ENCODE results near the gene LIMS2. TPM values are rescaled to one million over a fixed set of nuclear protein-coding genes. Genes with fewer than 3 reads are reported as not detected.

Gene LIMS2
- polyA plus RNA-seq (ENCODE audit: insufficient read length in 4 of 4) = 10 to 100 TPM in 3 of 4 donors, 1 to 10 TPM in 1; 9.4 to 21.8 (median 16.2) TPM

DNA sequence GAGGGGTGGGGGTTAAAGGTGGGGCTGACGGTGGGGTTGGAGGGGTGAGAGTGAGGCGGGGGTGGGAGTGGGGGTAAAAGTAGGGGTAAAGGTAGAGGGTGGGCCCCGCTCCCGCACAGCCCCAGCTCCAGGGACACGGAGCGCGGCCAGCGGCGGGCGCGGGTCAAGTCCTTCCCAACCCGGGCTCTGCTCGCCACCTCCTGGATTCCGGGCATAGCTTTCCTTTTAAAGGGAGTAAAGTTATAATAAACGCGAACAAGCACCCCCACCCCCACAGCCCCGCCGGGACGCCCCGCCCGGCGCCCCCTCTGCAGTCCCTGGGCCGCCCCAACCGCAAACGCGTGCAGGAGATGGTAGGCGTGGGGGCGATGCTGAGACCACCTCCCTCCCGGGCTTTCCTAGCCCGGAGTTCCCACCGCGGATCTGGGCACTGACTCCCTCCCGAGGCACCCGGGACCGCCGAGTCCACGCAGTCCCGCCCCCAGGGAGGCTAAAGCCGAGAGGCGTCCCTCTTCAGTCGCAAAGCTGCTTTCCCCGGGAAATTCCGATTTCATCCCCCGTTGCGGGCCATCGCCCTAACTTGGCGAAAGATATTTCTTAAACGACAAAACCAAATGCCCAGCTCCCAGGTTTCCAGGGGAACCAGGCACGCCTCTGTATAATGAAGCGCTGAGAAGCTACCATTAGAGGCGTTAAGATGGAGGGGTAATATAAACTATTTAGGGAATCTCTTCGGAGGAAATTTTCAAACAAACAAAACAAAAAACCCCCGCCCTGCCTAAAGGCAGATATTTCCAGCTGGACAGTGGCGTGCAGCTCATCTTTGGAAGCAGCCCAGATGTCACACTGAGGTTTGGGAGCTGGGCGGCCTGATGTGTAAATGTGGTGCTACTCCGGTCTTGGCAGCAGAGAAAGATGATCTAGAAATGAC, at the start of gene LIMS2:
LIMS2 (minus strand) TSS at position 200 of the 931 bp plus-strand sequence. CDS start 506 bp downstream, outside the sequence.
- no peak for DNase-seq (ENCODE audit: low read depth in 4 of 4, low spot score in 3 of 4)

GRCh38 chr2:127722807-127723206, 47.5 kb upstream of the LIMS2 start:
- DNase-seq (ENCODE audit: low read depth in 4 of 4, low spot score in 3 of 4) = no peak

GRCh38 chr2:127721978-127722355, 46.6 kb upstream of the LIMS2 start:
- DNase-seq (ENCODE audit: low read depth in 4 of 4, low spot score in 3 of 4) = no peak

GRCh38 chr2:127721311-127721977, 46.1 kb upstream of the LIMS2 start:
- no peak for DNase-seq (ENCODE audit: low read depth in 4 of 4, low spot score in 3 of 4)

DNA sequence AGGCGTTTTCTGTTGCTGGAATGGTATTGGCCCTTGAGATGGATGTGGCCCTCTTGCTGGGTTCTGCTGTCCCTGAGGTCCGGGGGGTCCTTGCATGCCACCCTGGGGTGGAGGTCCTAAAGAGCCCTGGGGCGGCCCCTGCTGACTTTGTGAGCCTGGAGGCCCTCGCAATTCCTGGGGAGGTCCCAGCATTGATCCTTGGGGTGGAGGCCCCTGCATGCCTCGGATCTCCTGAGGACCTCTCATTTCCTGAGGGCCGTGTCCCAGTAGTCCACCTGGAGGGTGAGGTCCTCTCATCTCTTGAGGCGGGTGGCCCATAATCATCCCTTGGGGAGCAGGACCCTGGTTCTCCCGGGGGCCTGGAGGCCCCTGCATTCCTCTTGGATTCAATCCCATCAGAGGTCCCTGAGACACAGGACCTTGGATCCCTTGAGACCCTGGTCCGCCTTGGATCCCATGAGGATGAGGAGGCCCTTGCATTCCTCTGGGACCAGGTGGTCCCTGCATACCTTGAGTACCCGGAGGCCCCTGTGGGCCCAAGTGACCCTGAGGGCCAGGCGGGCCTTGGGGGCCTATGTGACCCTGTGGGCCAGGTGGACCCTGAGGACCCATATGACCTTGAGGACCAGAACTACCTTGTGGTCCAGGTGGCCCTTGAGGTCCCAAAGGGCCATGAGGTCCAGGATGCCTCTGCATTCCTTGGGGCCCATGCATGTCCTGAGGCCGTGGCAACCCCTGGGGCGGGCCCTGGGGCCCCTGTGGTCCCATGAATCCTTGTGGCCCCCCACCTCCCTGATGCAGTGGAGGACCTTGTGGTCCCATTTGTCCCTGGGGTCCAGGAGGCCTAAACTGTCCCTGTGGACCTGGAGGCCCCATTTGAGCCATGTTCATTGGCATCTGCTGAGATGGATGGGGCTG, 44.2 kb upstream of the LIMS2 start:
- DNase-seq (ENCODE audit: low read depth in 4 of 4, low spot score in 3 of 4) = no peak

DNA sequence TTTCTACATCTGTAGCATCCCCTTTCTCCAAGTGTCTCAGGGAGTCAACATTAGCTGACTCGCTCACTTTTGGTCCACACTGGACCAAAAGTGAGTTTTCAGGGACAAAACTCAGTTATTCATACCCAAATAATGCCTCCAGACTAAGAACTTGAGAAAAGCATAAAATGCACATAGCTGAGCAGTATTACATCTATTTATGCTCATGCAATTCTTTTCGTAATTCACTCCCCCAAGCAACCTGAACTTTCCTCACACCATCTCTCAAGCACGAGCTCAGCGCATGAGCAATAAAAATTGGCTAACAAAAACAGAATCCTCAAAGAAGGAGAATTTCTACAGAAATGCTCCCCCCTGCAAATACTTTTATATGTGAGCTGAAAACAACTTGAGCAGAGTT, 42.9 kb upstream of the LIMS2 start:
- DNase-seq (ENCODE audit: low read depth in 4 of 4, low spot score in 3 of 4) = no peak

DNA sequence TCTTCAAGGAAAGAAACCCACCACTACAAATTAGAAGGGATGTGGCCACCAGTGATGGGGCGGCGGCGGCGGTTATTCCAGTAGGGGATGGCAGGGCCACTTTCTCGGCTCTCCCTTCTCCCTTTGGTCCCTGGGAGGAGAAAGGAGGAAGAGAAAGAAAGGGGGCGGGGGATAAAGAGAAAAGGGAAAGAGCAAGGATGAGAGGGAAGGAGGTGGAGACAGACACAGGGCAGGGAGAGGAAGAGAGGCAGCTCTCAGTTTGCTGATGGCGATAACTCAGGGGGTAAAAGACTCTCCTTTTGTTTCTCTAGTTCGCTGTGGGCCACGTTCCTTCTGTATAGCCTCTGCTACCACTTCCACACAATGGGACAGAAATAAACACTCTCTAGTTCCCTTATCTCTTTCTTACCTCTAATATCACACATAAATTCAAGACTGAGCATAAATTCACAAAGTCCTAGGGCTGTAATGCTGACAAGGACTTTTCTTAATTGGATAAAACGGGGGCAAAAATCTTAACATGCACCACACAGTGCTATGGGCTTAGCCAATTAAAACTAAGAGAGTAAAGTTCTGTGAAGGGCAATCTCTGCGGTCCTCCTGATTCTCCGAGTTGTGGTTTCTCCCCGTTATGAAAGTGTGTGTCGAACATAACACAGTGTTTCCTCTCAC, 40.6 kb upstream of the LIMS2 start:
- DNase-seq (ENCODE audit: low read depth in 4 of 4, low spot score in 3 of 4) = no peak

- DNase-seq (ENCODE audit: low read depth in 4 of 4, low spot score in 3 of 4) = no peak
Observed at GRCh38 chr2:127713562-127713961, 38.2 kb upstream of the LIMS2 start.

- DNase-seq (ENCODE audit: low read depth in 4 of 4, low spot score in 3 of 4) = no peak
Observed at GRCh38 chr2:127712999-127713398, 37.7 kb upstream of the LIMS2 start.

- DNase-seq (ENCODE audit: low read depth in 4 of 4, low spot score in 3 of 4) = no peak
Observed at GRCh38 chr2:127709336-127709735, 34.0 kb upstream of the LIMS2 start.

GRCh38 chr2:127707890-127708648, 32.7 kb upstream of the LIMS2 start:
- no peak for DNase-seq (ENCODE audit: low read depth in 4 of 4, low spot score in 3 of 4)

DNA sequence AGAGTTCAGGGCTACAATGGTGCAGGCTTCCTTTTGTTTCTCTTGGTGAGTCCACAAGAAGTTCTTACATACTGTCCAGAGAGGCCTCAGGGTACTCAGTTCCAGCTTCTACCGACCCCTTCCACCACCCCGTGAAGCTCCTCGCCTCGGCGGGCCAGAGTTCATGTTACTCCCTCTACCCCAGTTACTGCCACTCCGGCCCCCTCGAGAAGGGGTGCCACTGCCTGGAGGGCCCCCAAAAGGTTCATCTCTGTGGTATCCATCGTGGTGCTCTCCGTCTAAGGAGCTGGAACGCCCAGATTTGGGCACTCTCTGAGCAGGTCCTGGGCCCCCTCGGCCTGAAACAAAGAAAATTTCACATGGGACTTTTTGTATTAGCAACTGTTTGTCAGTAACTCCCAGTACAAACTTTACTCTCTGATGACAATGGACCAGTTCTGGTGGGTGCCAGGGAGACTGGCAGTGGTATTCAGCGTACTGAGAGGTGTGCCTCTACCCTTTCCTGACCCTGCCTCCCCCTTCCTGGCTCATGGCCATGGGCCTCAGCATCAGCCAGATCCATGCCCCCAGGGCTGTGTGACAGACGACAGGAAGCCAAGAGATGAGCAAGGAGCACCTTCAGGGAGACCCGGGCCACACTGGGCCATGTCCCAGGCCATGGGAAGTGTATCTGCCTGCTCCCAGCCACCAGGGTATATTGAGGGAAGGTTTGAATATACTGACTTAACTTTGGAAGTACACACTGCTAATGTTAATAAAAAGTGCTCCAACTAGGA, 31.1 kb upstream of the LIMS2 start:
- DNase-seq (ENCODE audit: low read depth in 4 of 4, low spot score in 3 of 4) = no peak

DNA sequence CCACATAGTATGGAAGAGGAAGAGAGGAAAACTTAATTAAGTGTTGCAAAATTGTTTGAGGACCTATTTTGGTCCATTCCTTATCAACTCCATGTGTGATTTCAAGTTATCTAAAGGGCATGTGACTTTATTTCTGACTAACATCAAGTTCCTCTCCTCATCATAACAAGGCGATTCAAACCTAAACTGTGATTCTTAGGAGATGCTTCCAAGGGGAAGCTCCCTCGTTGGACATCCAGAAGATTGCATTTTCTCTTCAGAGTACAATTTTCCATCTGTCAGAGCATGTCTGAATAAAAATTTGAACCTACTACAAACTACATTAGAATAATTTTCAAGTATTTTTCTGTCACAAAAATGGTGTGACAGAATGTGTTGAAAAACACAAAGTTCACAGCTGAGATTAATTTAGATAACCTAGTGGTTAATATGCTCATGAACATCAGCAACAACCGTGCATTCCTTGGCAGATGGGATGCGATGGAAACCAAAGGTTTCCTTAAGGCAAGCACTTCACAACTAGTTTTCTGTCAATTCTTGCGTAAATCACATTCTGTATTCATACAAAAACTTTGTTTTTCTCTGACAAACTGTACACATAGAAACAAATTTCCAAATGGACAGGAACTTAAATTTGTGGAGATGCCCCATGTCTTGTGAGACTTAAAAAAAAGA, 30.2 kb upstream of the LIMS2 start:
- no peak for DNase-seq (ENCODE audit: low read depth in 4 of 4, low spot score in 3 of 4)

DNA sequence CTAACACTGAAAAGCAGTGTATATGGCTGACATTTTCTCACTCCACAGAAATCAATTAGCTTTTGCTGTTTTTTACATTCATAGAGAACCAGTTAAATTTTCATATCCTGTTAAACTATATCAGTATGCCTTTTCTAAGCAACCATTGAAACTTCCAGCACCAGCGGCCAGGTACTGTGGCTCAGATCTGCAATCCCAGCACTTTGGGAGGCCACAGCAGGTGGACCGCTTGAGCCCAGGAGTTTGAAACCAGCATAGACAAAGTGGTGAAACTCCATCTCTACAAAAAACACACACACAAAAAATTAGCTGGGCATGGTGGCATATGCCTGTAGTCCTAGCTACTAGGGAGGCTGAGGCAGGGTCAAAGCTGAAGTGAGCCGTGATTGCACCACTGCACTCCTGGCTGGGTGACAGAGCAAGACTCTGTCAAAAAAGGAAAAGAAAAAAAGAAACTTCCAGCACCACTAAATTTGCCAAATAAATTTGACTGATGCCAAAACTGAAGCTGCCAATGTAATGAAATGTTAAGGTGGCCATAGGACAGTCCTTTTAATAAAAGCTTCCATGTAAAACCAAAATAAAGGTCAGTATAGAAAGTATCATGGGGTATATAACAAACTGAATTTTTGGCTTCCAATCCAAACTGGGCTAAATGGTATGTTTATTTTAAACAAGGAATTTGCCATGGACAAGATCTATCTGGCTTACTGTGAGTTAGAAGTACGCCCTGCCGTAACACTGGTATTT, 29.5 kb upstream of the LIMS2 start:
- DNase-seq (ENCODE audit: low read depth in 4 of 4, low spot score in 3 of 4) = no peak

DNA sequence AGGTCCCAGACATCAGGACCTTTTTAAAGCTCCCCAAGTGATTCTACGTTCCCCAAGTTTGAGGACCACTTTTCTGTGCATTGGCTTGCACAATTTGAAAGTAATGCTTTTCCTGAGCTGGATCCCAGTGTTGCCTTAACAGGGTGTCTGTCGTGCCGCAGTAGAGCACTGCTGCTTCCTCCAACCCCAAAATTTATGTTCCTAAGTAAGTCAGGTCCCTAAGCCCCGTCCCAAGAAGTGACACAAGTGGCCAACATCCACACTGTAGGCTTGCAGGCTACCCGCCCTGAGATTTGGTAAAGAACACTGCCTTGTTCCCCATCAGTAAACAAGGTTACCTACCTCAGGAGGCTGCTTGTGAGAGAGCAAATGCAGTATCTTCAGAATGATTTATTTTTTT, 28.0 kb upstream of the LIMS2 start:
- DNase-seq (ENCODE audit: low read depth in 4 of 4, low spot score in 3 of 4) = no peak

DNA sequence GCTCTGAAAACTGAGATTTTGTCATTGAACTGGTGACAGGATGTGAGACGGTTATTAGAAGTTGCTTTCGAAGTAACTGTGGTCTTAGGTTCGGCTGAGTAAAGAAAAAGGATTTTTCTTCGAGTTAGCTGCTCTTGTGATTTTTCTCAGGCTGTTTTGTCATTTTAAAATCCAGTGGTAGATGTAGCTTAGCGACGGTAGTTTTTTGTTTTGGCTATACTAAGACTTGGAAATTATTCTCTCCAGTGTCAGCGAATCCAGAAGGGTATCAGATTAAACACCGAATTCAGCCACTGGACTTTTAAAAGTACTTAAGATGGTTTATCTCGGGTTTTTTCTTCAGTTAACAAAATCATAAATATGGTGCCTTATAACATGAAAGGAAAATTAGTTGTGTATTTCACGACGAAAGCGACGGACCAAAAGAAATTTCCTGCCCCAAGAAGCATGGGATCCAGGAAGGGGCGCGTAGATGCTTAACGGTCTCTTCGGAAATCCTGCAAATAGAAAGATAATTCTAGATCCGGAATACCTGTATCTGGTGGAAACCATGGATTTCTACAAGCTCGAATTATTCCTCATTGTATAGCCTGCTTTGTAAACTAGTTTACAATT, 27.2 kb upstream of the LIMS2 start:
- no peak for DNase-seq (ENCODE audit: low read depth in 4 of 4, low spot score in 3 of 4)

Data from left renal pelvis (tissue), 4 donors.